Measurements from ENCODE around the gene PRR7. TPM values are rescaled to one million over a fixed set of nuclear protein-coding genes. Genes with fewer than 3 reads are reported as not detected.

PRR7 gene
- polyA plus RNA-seq, 1 donor: 1.7 TPM

GRCh38 chr5:177431317-177432142, 15.1 kb upstream of the PRR7 start:
- H3K4me3 ChIP-seq (ENCODE audit: low read length): no peak overlapping the region
- no peak for DNase-seq
- no peaks in the 10 kb centered on the region for H3K27me3 ChIP-seq (ENCODE audit: control insufficient read depth, insufficient read depth, low read length)
- H3K36me3 ChIP-seq (ENCODE audit: control insufficient read depth, insufficient read depth, low read length): peaks cover 56% of the 10 kb centered on the region
- peaks cover 11% of the 10 kb centered on the region for H3K4me1 ChIP-seq (ENCODE audit: control insufficient read depth, insufficient read depth, low read length)
- H3K9me3 ChIP-seq (ENCODE audit: control insufficient read depth, low read depth, low read length): no peaks in the 10 kb centered on the region
- no CpG with 5 or more reads among the region's 29 CpGs for WGBS (ENCODE audit: insufficient coverage, low lambda C conversion rate)
- no peak overlapping the region for H3K27ac ChIP-seq (ENCODE audit: low read length)

- Histone ChIP-seq H3K9me3 (ENCODE audit: control insufficient read depth, low read depth, low read length) (no peaks in the 10 kb centered on the region), H3K27me3 (ENCODE audit: control insufficient read depth, insufficient read depth, low read length) (no peaks in the 10 kb centered on the region), H3K36me3 (ENCODE audit: control insufficient read depth, insufficient read depth, low read length) (peaks cover 59% of the 10 kb centered on the region), H3K4me3 (ENCODE audit: low read length) (no peak overlapping the region), H3K27ac (ENCODE audit: low read length) (no peak overlapping the region), H3K4me1 (ENCODE audit: control insufficient read depth, insufficient read depth, low read length) (peaks cover 8% of the 10 kb centered on the region)
- no CpG with 5 or more reads among the region's 18 CpGs for whole genome bisulfite sequencing (ENCODE audit: insufficient coverage, low lambda C conversion rate)
- DNase-seq: no peak
Observed at GRCh38 chr5:177432143-177432838, 14.3 kb upstream of the PRR7 start.

GRCh38 chr5:177432839-177433657, 13.6 kb upstream of the PRR7 start:
- Histone ChIP-seq H3K4me1 (ENCODE audit: control insufficient read depth, insufficient read depth, low read length) (peaks cover 1% of the 10 kb centered on the region), H3K36me3 (ENCODE audit: control insufficient read depth, insufficient read depth, low read length) (peaks cover 64% of the 10 kb centered on the region), H3K9me3 (ENCODE audit: control insufficient read depth, low read depth, low read length) (no peaks in the 10 kb centered on the region), H3K4me3 (ENCODE audit: low read length) (no peak overlapping the region), H3K27ac (ENCODE audit: low read length) (no peak overlapping the region), H3K27me3 (ENCODE audit: control insufficient read depth, insufficient read depth, low read length) (no peaks in the 10 kb centered on the region)
- 94% methylated on average over 6 of the region's 25 CpGs for WGBS (ENCODE audit: insufficient coverage, low lambda C conversion rate)
- DNase-seq: no peak

GRCh38 chr5:177433658-177434217, 12.9 kb upstream of the PRR7 start:
- Histone ChIP-seq H3K27ac (ENCODE audit: low read length) (no peak overlapping the region), H3K4me1 (ENCODE audit: control insufficient read depth, insufficient read depth, low read length) (no peaks in the 10 kb centered on the region), H3K4me3 (ENCODE audit: low read length) (no peak overlapping the region), H3K36me3 (ENCODE audit: control insufficient read depth, insufficient read depth, low read length) (peaks cover 68% of the 10 kb centered on the region), H3K27me3 (ENCODE audit: control insufficient read depth, insufficient read depth, low read length) (no peaks in the 10 kb centered on the region), H3K9me3 (ENCODE audit: control insufficient read depth, low read depth, low read length) (no peaks in the 10 kb centered on the region)
- no CpG with 5 or more reads among the region's 29 CpGs for WGBS (ENCODE audit: insufficient coverage, low lambda C conversion rate)
- DNase-seq: no peak

- H3K27ac ChIP-seq (ENCODE audit: low read length): no peak overlapping the region
- DNase-seq: no peak
- peaks cover 69% of the 10 kb centered on the region for H3K36me3 ChIP-seq (ENCODE audit: control insufficient read depth, insufficient read depth, low read length)
- no peaks in the 10 kb centered on the region for H3K27me3 ChIP-seq (ENCODE audit: control insufficient read depth, insufficient read depth, low read length)
- H3K9me3 ChIP-seq (ENCODE audit: control insufficient read depth, low read depth, low read length): no peaks in the 10 kb centered on the region
- H3K4me1 ChIP-seq (ENCODE audit: control insufficient read depth, insufficient read depth, low read length): no peaks in the 10 kb centered on the region
- H3K4me3 ChIP-seq (ENCODE audit: low read length): no peak overlapping the region
- no CpG with 5 or more reads among the region's 8 CpGs for WGBS (ENCODE audit: insufficient coverage, low lambda C conversion rate)
Observed at GRCh38 chr5:177434437-177434836, 12.2 kb upstream of the PRR7 start.

- H3K27me3 ChIP-seq (ENCODE audit: control insufficient read depth, insufficient read depth, low read length): no peaks in the 10 kb centered on the region
- no peaks in the 10 kb centered on the region for H3K4me1 ChIP-seq (ENCODE audit: control insufficient read depth, insufficient read depth, low read length)
- no peaks in the 10 kb centered on the region for H3K9me3 ChIP-seq (ENCODE audit: control insufficient read depth, low read depth, low read length)
- H3K36me3 ChIP-seq (ENCODE audit: control insufficient read depth, insufficient read depth, low read length): peaks cover 69% of the 10 kb centered on the region
- DNase-seq: no peak
- no peak overlapping the region for H3K27ac ChIP-seq (ENCODE audit: low read length)
- no CpG with 5 or more reads among the region's 20 CpGs for WGBS (ENCODE audit: insufficient coverage, low lambda C conversion rate)
- H3K4me3 ChIP-seq (ENCODE audit: low read length): no peak overlapping the region
Observed at GRCh38 chr5:177434942-177435738, 11.5 kb upstream of the PRR7 start.

GRCh38 chr5:177435847-177436536, 10.6 kb upstream of the PRR7 start:
- H3K36me3 ChIP-seq (ENCODE audit: control insufficient read depth, insufficient read depth, low read length): peaks cover 74% of the 10 kb centered on the region
- WGBS (ENCODE audit: insufficient coverage, low lambda C conversion rate): no CpG with 5 or more reads among the region's 37 CpGs
- no peak for DNase-seq

GRCh38 chr5:177437623-177438022, 9.0 kb upstream of the PRR7 start:
- DNase-seq: no peak
- H3K36me3 ChIP-seq (ENCODE audit: control insufficient read depth, insufficient read depth, low read length): peaks cover 68% of the 10 kb centered on the region

More at GRCh38 chr5:177435847-177436536, 10.6 kb upstream of the PRR7 start:
- H3K27me3 ChIP-seq (ENCODE audit: control insufficient read depth, insufficient read depth, low read length): no peaks in the 10 kb centered on the region
- H3K4me3 ChIP-seq (ENCODE audit: low read length): no peak overlapping the region
- no peaks in the 10 kb centered on the region for H3K9me3 ChIP-seq (ENCODE audit: control insufficient read depth, low read depth, low read length)
- no peaks in the 10 kb centered on the region for H3K4me1 ChIP-seq (ENCODE audit: control insufficient read depth, insufficient read depth, low read length)
- H3K27ac ChIP-seq (ENCODE audit: low read length): no peak overlapping the region

GRCh38 chr5:177438468-177438867, 8.1 kb upstream of the PRR7 start:
- WGBS (ENCODE audit: insufficient coverage, low lambda C conversion rate): no CpG with 5 or more reads among the region's 10 CpGs
- H3K27ac ChIP-seq (ENCODE audit: low read length): no peak overlapping the region
- no peaks in the 10 kb centered on the region for H3K4me1 ChIP-seq (ENCODE audit: control insufficient read depth, insufficient read depth, low read length)
- no peak for DNase-seq
- no peaks in the 10 kb centered on the region for H3K27me3 ChIP-seq (ENCODE audit: control insufficient read depth, insufficient read depth, low read length)
- H3K9me3 ChIP-seq (ENCODE audit: control insufficient read depth, low read depth, low read length): no peaks in the 10 kb centered on the region
- peaks cover 63% of the 10 kb centered on the region for H3K36me3 ChIP-seq (ENCODE audit: control insufficient read depth, insufficient read depth, low read length)
- H3K4me3 ChIP-seq (ENCODE audit: low read length): no peak overlapping the region

More at GRCh38 chr5:177437623-177438022, 9.0 kb upstream of the PRR7 start:
- no peaks in the 10 kb centered on the region for H3K4me1 ChIP-seq (ENCODE audit: control insufficient read depth, insufficient read depth, low read length)
- WGBS (ENCODE audit: insufficient coverage, low lambda C conversion rate): no CpG with 5 or more reads among the region's 4 CpGs
- H3K27ac ChIP-seq (ENCODE audit: low read length): no peak overlapping the region
- H3K9me3 ChIP-seq (ENCODE audit: control insufficient read depth, low read depth, low read length): no peaks in the 10 kb centered on the region
- H3K27me3 ChIP-seq (ENCODE audit: control insufficient read depth, insufficient read depth, low read length): no peaks in the 10 kb centered on the region
- H3K4me3 ChIP-seq (ENCODE audit: low read length): no peak overlapping the region

Measured in large intestine (tissue), 3 donors.